GM12892 (cell line): ENCODE measurements around the gene TIE1.

Experiments
- DNase-seq: peaks from one replicate; pipeline ENCODE4 v3.0.0; 2011; ENCODE audit not compliant: insufficient read length
- FAIRE-seq: peaks from 2 replicates; lab custom pipeline; 2011; peaks lifted over from hg19 to GRCh38; lab: Jason Lieb, UNC
- POLR2A ChIP-seq: IDR thresholded peaks from 2 replicates; pipeline ENCODE4 v1.6.1; 2011; ENCODE audit warnings: low read depth, low read length, control low read depth
- POLR2AphosphoS5 ChIP-seq: IDR thresholded peaks from 2 replicates; pipeline ENCODE4 v1.6.1; 2011; ENCODE audit warnings: low read depth, low read length, control low read depth
- TAF1 ChIP-seq: IDR thresholded peaks from 2 replicates; pipeline ENCODE4 v1.6.1; 2011; ENCODE audit warnings: low read depth, mild to moderate bottlenecking, control low read depth, low read length, borderline replicate concordance

TIE1 gene

DNA sequence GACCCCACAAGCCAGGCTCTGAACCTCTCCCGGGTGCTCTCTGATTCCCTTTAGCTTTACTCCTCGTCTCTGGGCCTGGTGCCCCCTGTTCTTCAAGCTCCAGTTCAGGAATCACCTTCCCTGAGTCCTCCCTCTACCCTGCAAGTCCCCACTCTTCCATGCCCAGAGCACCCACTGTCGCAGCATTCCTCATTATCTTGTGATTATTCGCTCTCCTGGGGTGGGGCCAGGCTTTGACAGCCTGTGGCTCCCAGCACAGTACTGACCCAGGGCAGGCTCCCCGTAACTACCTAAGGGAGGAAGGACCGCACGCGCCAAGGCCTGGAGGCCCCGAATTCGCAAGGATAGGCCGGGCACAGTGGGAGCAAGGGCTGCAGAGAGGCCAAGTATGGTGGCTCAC is 14.7 kb upstream of the TIE1 start:
- FAIRE-seq (no peak), DNase-seq (no peak)
- TF ChIP-seq POLR2A = no peak
- TF ChIP-seq POLR2AphosphoS5 = no peak
- TF ChIP-seq TAF1 = no peak

DNA sequence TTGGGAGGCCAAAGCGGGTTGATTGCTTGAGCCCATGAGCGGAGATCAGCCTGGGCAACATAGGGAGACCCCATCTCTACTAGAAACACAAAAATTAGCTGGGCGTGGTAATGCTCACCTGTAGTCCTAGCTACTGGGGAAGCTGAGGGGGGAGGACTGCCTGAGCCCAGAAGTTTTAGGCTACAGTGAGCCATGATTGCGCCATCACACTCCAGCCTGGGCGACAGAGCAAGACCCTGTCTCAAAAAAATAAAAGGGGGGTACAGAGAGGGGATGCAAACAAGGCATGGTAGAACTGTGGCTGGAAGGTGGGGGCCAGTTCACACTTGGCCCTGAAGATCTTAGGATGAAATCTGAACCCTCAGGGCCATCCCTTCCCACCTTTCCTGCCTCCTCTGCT is 14.2 kb upstream of the TIE1 start:
- no peak for DNase-seq
- FAIRE-seq = no peak
- TF ChIP-seq TAF1 (no peak), POLR2A (no peak), POLR2AphosphoS5 (no peak)

DNA sequence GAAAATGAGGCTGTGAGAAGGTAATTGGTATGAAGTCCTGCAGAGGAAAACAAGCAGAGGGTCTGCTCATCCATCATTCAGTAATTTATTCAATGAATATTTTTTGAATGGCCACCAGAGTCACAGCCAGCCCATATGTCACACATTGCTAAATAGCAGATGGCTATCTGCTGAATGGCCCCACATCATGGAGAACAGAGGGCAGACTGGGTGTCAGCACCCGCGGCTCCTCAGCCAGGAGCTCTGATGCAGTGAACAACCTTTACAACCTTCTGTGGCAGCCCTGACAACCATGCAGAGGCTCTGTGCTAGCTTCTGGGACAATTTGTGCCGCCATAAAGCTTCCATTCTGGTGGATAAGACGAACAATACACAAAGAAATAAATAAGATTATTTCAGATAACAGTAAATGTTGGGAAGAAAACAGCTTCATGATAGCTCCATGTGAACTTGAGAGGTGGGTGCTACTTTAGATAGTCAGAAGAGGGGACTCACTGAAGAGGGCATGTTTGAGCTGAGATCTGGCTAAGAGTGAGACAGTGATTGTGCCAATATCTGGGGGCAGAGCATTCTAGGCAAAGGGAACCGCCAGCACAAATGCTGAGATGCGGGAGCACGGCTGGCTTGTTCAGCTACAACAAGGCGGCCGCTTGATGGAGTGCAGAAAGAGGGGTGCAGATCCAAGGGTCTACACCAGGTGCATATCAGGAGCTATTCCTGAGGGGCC is 12.6 kb upstream of the TIE1 start:
- FAIRE-seq = no peak
- TF ChIP-seq POLR2A (no peak), POLR2AphosphoS5 (no peak), TAF1 (no peak)
- no peak for DNase-seq

DNA sequence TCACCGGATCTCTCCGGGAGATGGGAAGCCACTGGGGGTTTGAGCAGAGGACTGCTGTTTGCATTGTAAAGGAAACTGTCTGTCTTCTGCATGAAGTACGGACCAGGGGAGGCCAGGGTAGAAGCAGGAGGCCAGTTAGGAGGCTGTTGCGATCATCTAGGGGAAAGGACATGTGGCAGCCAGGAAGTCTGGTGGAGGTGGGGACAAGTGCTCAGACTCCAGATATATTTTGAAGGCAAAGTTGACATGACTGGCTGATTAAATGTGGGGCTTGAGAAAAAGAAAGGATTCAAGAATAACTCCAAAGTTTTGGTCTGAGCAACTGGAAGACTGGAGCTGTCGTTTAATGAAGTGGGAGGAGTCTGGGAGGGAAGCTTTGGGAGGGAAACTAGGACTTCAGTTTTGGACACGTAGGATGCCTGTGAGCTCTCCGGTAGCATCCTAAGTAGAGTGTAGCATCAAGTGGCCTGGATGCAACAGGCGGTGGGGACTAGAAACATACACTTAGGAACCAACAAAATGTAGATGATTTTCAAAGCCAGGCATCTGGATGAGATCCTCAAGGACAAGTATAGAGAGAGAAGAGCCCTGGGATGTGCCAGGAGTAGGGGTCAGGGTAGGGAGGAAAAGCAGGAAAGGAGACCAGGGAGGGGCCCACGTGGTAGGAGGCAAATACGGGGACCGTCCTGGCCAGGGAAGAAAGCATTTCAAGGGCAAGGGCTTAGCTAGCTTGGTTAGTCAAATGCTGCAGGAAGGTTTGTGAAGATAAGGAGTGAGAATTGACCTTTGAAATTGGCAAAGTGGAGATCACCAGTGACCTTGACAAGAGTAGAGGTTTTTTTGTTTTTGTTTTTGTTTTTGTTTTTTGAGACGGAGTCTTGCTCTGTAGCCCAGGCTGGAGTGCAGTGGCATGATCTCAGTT is 11.7 kb upstream of the TIE1 start:
- DNase-seq = no peak
- no peak for FAIRE-seq
- TF ChIP-seq POLR2AphosphoS5 = no peak
- TF ChIP-seq TAF1 = no peak
- no peak for TF ChIP-seq POLR2A

DNA sequence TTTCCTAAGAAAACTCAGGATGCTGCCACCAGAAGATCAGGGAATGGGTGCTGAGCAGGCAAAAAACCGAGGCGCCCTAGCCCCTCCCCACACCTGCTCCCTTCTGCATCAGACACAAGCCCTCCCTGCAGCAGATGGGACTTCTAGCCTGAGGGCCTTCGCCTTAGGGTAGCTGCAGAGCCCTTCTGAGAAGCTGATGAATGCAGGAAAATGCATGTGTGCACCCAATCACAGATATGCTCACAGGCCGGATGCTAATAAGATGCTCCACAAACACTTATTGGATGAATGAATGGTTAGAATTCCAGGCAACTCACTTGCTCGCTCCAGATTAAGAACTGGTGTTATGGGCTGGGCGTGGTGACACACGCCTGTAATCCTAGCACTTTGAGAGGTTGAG is 8.6 kb upstream of the TIE1 start:
- no peak for DNase-seq
- no peak for FAIRE-seq
- TF ChIP-seq TAF1 = no peak
- TF ChIP-seq POLR2AphosphoS5 = no peak
- no peak for TF ChIP-seq POLR2A

DNA sequence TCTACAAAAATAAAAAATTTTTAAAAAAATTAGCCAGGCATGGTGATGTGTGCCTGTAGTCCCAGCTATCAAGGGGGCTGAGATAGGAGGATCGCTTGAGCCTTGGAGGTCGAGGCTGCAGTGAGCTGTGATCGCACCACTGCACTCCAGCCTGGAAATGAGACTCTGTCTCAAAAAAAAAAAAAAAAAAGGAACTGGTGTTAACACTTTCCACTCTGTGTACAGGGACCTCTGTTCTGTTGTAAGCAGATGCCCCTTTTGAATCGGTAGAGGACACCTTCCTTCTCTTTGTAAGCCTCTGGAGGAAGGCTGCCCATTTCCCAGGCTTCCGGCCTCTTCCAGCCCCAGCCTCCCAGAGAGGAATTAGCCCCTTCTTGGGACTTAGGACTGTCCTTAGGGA is 8.1 kb upstream of the TIE1 start:
- TF ChIP-seq TAF1 (no peak), POLR2AphosphoS5 (no peak), POLR2A (no peak)
- no peak for FAIRE-seq

DNA sequence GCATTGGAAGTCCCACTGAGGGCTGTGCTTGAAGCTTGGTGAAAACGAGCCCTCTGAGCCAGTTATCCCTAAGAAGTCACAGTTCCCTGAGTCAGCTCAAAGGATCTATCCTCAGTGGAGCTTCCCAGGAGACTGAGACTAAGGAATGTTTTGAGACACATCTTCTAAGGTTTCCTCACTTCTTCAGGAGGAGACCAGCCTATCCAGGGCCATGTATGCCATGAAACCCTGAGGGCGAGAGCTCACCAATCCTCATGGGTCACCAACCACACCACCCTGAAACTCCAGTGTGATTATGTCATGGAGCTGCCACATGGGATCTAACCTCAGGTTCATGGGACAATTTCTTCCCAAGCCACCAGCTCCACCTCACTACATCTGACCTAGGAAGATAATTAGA is 7.6 kb upstream of the TIE1 start:
- FAIRE-seq (no peak), DNase-seq (no peak)
- no peak for TF ChIP-seq TAF1
- no peak for TF ChIP-seq POLR2A
- no peak for TF ChIP-seq POLR2AphosphoS5

More for the DNA sequence above, 8.1 kb upstream of the TIE1 start:
- no peak for DNase-seq

DNA sequence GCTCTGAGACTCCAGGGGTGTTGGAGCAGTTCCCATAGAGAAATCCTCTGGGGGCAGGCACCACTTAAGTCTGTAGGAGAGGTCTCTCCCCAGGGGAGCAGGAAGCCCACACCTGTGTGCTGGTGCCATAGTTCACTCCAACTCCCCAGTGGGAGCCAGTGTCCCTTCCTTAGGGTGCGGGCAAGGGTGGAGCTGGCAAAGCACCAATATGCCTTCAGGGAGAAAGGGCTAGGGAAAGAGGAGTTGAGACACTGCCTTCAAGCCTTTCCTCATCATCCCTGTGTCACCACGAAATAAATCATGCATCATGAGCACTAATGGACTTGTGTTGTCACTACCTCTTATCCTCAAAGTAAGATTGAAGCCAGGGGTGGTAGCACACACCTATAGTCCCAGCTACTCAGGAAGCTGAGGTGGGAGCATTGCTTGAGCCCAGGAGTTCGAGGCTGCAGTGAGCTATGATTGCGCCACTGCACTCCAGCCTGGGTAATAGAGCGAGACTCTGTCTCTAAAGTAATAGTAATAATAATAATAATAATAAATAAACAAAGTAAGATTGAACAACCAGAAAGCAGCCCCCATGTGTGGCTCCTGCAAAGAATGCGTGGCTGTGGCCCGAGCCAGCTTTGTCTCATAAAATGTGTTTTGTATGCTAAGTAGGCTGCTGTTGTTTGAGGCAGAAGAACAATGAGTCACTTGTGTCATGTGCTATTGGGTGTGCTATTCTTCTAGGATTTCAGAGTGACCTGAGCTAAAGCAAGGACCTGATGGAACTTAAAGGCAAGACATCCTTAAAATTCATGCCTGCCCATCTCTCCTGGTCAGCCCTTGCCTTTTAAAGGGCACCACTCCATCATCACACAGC is 6.7 kb upstream of the TIE1 start:
- DNase-seq (no peak), FAIRE-seq (no peak)
- TF ChIP-seq POLR2A (no peak), TAF1 (no peak), POLR2AphosphoS5 (no peak)

DNA sequence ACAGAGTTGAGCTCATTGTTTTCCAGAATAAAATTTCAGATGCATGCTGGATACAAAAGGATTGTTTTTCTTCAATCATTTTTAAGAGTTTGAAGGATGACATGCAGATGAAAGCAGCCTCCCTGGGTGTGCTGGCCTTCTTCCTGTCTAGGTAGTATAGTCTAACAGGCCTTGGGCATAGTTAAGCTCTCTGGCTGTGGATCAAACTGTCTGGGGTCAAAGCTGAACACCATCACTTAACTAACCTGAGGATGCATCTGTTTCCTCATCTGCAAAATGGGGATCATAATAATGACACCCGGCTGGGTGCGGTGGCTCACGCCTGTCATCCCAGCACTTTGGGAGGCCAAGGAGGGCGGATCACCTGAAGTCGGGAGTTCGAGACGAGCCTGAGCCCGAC is 6.0 kb upstream of the TIE1 start:
- FAIRE-seq (no peak), DNase-seq (no peak)
- no peak for TF ChIP-seq POLR2A
- TF ChIP-seq POLR2AphosphoS5 = no peak
- TF ChIP-seq TAF1 = no peak

DNA sequence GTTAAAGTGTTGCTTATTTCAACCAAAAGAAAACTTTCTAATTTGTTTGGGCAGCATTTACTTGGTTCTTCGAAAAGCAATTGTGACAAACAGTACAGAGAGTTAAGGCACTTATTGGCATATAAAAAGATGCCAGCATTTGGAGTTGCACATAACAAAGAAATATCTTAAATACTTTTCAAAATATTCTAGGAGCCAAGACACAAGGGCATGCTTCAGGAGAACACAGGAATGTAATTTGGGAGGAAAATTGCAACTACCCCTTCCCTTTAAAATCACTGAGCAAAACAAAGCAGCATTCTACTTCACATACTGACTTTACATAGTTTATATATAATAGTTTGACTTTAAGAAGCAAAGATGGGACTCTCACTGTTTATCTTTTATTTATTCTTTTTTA is 4.6 kb upstream of the TIE1 start:
- FAIRE-seq (no peak), DNase-seq (no peak)
- TF ChIP-seq POLR2AphosphoS5 (no peak), TAF1 (no peak), POLR2A (no peak)

DNA sequence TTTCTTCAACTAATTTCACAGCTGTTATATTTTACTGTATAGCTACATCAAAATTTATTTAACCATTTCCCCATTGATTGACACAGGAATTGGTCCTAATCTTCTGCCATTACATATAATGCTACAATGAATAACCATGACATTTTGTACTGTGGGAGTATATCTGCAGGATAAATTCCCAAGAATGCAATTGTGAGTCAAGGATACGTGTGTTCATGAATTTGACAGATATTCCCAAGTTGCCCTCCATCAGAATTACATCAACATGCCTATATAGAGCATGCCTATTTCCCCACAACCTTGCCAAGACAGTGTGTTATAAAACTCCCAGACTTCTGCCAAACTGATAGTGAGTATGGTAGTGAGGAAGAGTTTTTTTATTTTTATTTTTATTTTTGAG is 2.7 kb upstream of the TIE1 start:
- TF ChIP-seq POLR2AphosphoS5 (no peak), TAF1 (no peak), POLR2A (no peak)
- no peak for DNase-seq
- no peak for FAIRE-seq
